Mucosa of rectum (tissue), 2 donors: ENCODE measurements around the gene HECTD1.
A peak's percentile ranks its signal among the peaks of the same experiment; 100 is the strongest.

Experiments used
- H3K27ac ChIP-seq, 2 donors: one replicate each; pipeline ENCODE4 v1.7.0; 2013; ENCODE audit warnings: inconsistent platforms in 2 of 2, low read depth in 2 of 2, low read length in 2 of 2
- H3K27me3 ChIP-seq, 2 donors: one replicate each; pipeline ENCODE4 v1.7.0; 2013; ENCODE audit warnings: low read length in 2 of 2; ENCODE audit not compliant: control insufficient read depth in 2 of 2, insufficient read depth in 2 of 2
- H3K36me3 ChIP-seq, 2 donors: one replicate each; pipeline ENCODE4 v1.7.0; 2013; ENCODE audit warnings: low read length in 2 of 2; ENCODE audit not compliant: control insufficient read depth in 2 of 2, insufficient read depth in 2 of 2
- H3K4me1 ChIP-seq, 2 donors: one replicate each; pipeline ENCODE4 v1.7.0; 2013; ENCODE audit warnings: low read length in 2 of 2, mild to moderate bottlenecking in 1 of 2; ENCODE audit not compliant: control insufficient read depth in 2 of 2, insufficient read depth in 2 of 2
- H3K4me3 ChIP-seq, 2 donors: one replicate each; pipeline ENCODE4 v1.7.0; 2013; ENCODE audit warnings: low read length in 2 of 2
- H3K9ac ChIP-seq, 2 donors: one replicate each; pipeline ENCODE4 v1.7.0; 2013; ENCODE audit warnings: low read length in 2 of 2, low read depth in 1 of 2, mild to moderate bottlenecking in 1 of 2
- H3K9me3 ChIP-seq, 2 donors: one replicate each; pipeline ENCODE4 v1.7.0; 2013; ENCODE audit warnings: low read length in 2 of 2; ENCODE audit not compliant: control insufficient read depth in 2 of 2
- donor health status: healthy.
- donor health status: Normal muscosa, but diverticular disease.

HECTD1 gene

GRCh38 chr14:31229009-31229408, 21.4 kb upstream of the HECTD1 start:
- peak overlapping the region; percentile 83 to 88 for H3K27ac ChIP-seq
- peak overlapping the region; percentile 28 to 62 for H3K9ac ChIP-seq
- H3K4me1 ChIP-seq = peaks cover 8 to 18% of the 10 kb centered on the region in 2 donors
- H3K36me3 ChIP-seq = no peaks in the 10 kb centered on the region
- H3K9me3 ChIP-seq = no peaks in the 10 kb centered on the region
- H3K4me3 ChIP-seq = peak overlapping the region in 1 of 2 donors; percentile 28
- H3K27me3 ChIP-seq = no peaks in the 10 kb centered on the region

GRCh38 chr14:31228533-31228932, 20.9 kb upstream of the HECTD1 start:
- Histone ChIP-seq H3K27me3 (no peaks in the 10 kb centered on the region), H3K4me1 (peaks cover 8 to 18% of the 10 kb centered on the region in 2 donors), H3K4me3 (no peak overlapping the region), H3K36me3 (no peaks in the 10 kb centered on the region), H3K27ac (peak overlapping the region; percentile 83 to 88), H3K9ac (peak overlapping the region; percentile 28 to 62), H3K9me3 (no peaks in the 10 kb centered on the region)

- Histone ChIP-seq H3K27me3 (no peaks in the 10 kb centered on the region), H3K27ac (no peak overlapping the region), H3K4me1 (peaks cover 5 to 12% of the 10 kb centered on the region in 2 donors), H3K9me3 (no peaks in the 10 kb centered on the region), H3K4me3 (no peak overlapping the region), H3K9ac (no peak overlapping the region), H3K36me3 (no peaks in the 10 kb centered on the region)
These were observed 17.2 kb upstream of the HECTD1 start for GRCh38 chr14:31224808-31225207.

- Histone ChIP-seq H3K4me1 (peaks cover 0 to 1% of the 10 kb centered on the region in 2 donors), H3K27me3 (no peaks in the 10 kb centered on the region), H3K9me3 (no peaks in the 10 kb centered on the region), H3K27ac (no peak overlapping the region), H3K36me3 (no peaks in the 10 kb centered on the region), H3K4me3 (no peak overlapping the region), H3K9ac (no peak overlapping the region)
These were observed 15.7 kb upstream of the HECTD1 start for GRCh38 chr14:31223331-31223730.

GRCh38 chr14:31222834-31223233, 15.2 kb upstream of the HECTD1 start:
- no peaks in the 10 kb centered on the region for H3K9me3 ChIP-seq
- H3K27ac ChIP-seq = no peak overlapping the region
- no peaks in the 10 kb centered on the region for H3K27me3 ChIP-seq
- no peaks in the 10 kb centered on the region for H3K36me3 ChIP-seq
- no peaks in the 10 kb centered on the region for H3K4me1 ChIP-seq
- H3K9ac ChIP-seq = no peak overlapping the region
- H3K4me3 ChIP-seq = no peak overlapping the region

- no peaks in the 10 kb centered on the region for H3K27me3 ChIP-seq
- H3K9ac ChIP-seq = no peak overlapping the region
- H3K4me1 ChIP-seq = no peaks in the 10 kb centered on the region
- no peaks in the 10 kb centered on the region for H3K9me3 ChIP-seq
- no peak overlapping the region for H3K4me3 ChIP-seq
- no peaks in the 10 kb centered on the region for H3K36me3 ChIP-seq
- no peak overlapping the region for H3K27ac ChIP-seq
These were observed 13.7 kb upstream of the HECTD1 start for GRCh38 chr14:31221266-31221665.

GRCh38 chr14:31219169-31219568, 11.6 kb upstream of the HECTD1 start:
- Histone ChIP-seq H3K27me3 (no peaks in the 10 kb centered on the region), H3K4me1 (no peaks in the 10 kb centered on the region), H3K27ac (no peak overlapping the region), H3K9ac (no peak overlapping the region), H3K4me3 (no peak overlapping the region), H3K36me3 (no peaks in the 10 kb centered on the region), H3K9me3 (no peaks in the 10 kb centered on the region)

GRCh38 chr14:31216359-31216758, 8.8 kb upstream of the HECTD1 start:
- H3K27me3 ChIP-seq = no peaks in the 10 kb centered on the region
- H3K4me3 ChIP-seq = no peak overlapping the region
- no peaks in the 10 kb centered on the region for H3K9me3 ChIP-seq
- no peak overlapping the region for H3K9ac ChIP-seq
- H3K27ac ChIP-seq = no peak overlapping the region
- no peaks in the 10 kb centered on the region for H3K36me3 ChIP-seq
- no peaks in the 10 kb centered on the region for H3K4me1 ChIP-seq

GRCh38 chr14:31212893-31213292, 5.3 kb upstream of the HECTD1 start:
- no peak overlapping the region for H3K27ac ChIP-seq
- H3K9me3 ChIP-seq = no peaks in the 10 kb centered on the region
- peaks cover 7 to 8% of the 10 kb centered on the region in 2 donors for H3K4me1 ChIP-seq
- H3K4me3 ChIP-seq = no peak overlapping the region
- H3K27me3 ChIP-seq = no peaks in the 10 kb centered on the region
- no peaks in the 10 kb centered on the region for H3K36me3 ChIP-seq
- H3K9ac ChIP-seq = no peak overlapping the region

GRCh38 chr14:31209605-31210004, 2.0 kb upstream of the HECTD1 start:
- Histone ChIP-seq H3K27ac (no peak overlapping the region), H3K9ac (no peak overlapping the region)

More at GRCh38 chr14:31209605-31210004, 2.0 kb upstream of the HECTD1 start:
- Histone ChIP-seq H3K9me3 (no peaks in the 10 kb centered on the region), H3K27me3 (no peaks in the 10 kb centered on the region), H3K36me3 (no peaks in the 10 kb centered on the region), H3K4me1 (peaks cover 11 to 16% of the 10 kb centered on the region in 2 donors), H3K4me3 (no peak overlapping the region)
